OCI-LY3 (cell line): ENCODE results near the gene TRMU.

ENCODE experiments used
- H2AFZ ChIP-seq: fragments of 200-600, 300-600 bp; shearing (Covaris generic); 2 replicates; pipeline ENCODE4 v1.6.0; 2014; ENCODE audit warnings: antibody characterized with exemption, low read depth, low read length
- H3K27ac ChIP-seq: fragments of 200-600, 300-600 bp; sonication (generic); 2 replicates; pipeline ENCODE4 v1.5.1; 2014; ENCODE audit warnings: mild to moderate bottlenecking, low read length, moderate library complexity, mixed read lengths
- H3K27me3 ChIP-seq: fragments of 200-600, 300-600 bp; sonication (generic); 2 replicates; pipeline ENCODE4 v1.6.1; 2014; ENCODE audit warnings: low read depth, low read length, mixed read lengths
- H3K36me3 ChIP-seq: fragments of 200-600, 300-600 bp; sonication (generic); replicated peaks from 2 replicates; pipeline ENCODE3; 2014; ENCODE audit warnings: low read depth, low read length, mixed read lengths
- H3K4me1 ChIP-seq: fragments of 300-600, 200-600 bp; sonication (generic); 2 replicates; pipeline ENCODE4 v1.6.1; 2014; ENCODE audit warnings: low read length, mixed read lengths
- H3K4me2 ChIP-seq: fragments of 200-600, 300-600 bp; sonication (generic); 2 replicates; pipeline ENCODE4 v1.6.1; 2014; ENCODE audit warnings: low read length, mixed read lengths
- H3K4me3 ChIP-seq: fragments of 300-600, 200-600 bp; sonication (generic); 2 replicates; pipeline ENCODE4 v1.5.1; 2014; ENCODE audit warnings: antibody characterized with exemption, mild to moderate bottlenecking, low read length, moderate library complexity
- H3K79me2 ChIP-seq: fragments of 300-600, 200-600 bp; shearing (Covaris generic); 2 replicates; pipeline ENCODE4 v1.6.1; 2014; ENCODE audit warnings: mild to moderate bottlenecking, low read length, mixed read lengths
- H3K9ac ChIP-seq: fragments of 300-600, 200-600 bp; shearing (Covaris generic); 2 replicates; pipeline ENCODE4 v1.6.0; 2014; ENCODE audit warnings: mild to moderate bottlenecking, low read length, moderate library complexity
- H3K9me3 ChIP-seq: fragments of 200-600, 300-600 bp; shearing (Covaris generic); 2 replicates; pipeline ENCODE4 v1.6.1; 2014; ENCODE audit warnings: low read length, mixed read lengths; ENCODE audit not compliant: insufficient read depth
- H4K20me1 ChIP-seq: fragments of 200-600, 300-600 bp; sonication (generic); 2 replicates; pipeline ENCODE4 v1.6.1; 2016; ENCODE audit warnings: low read length, mixed read lengths; ENCODE audit not compliant: insufficient read depth
- EZH2phosphoT487 ChIP-seq: fragments of 200-600 bp; shearing (Covaris generic); IDR thresholded peaks from 2 replicates; pipeline ENCODE4 v1.6.1; 2018; ENCODE audit warnings: antibody characterized with exemption, mixed run types, low read depth
- TF ChIP-seq, protein P1 (sequence below): fragments of 200-600, 300-600 bp; sonication (generic); IDR thresholded peaks from 2 replicates; pipeline ENCODE4 v1.5.1; 2014; ENCODE audit warnings: antibody characterized with exemption, low read length, low read depth

TRMU gene

DNA sequence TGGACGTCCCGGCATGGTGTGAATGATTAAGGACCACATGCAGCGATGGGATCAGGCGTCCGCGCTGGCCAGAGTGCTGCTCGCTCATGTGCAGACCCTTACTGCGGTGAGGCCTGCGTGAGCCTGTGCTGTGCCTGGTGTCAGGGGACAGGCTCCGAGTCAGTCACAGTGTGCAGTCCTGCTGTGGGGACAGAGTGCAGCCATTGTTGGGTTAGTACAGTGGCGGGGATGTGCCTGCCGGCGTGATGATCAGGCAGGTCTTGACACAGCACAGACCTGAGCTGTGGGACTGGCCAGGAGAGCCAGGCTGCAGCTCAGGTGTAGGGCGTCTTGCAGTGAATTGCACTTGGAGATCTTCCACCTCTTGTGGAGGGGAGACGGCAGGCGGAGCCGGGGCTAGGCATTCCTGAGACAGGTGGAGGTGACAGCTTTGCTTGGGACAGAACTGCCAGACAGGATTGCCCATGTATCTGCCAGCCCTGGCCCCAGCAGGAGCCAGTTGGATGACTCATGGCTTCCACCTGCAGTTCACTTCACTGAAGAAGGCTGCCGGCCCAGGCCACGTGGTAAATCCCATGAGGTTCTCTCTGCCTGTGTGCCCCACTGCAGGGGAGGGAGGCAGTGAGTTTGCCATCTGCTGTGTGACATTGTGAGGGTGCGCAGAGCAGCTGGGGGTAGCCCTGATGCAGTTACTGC, 17.3 kb downstream of the TRMU start:
- Histone ChIP-seq H3K9ac (no peak overlapping the region), H3K9me3 (no peaks in the 10 kb centered on the region), H4K20me1 (peaks cover 4% of the 10 kb centered on the region), H3K4me1 (peaks cover 10% of the 10 kb centered on the region), H3K4me3 (no peak overlapping the region), H3K36me3 (peaks cover 68% of the 10 kb centered on the region), H2AFZ (no peak overlapping the region), H3K4me2 (no peak overlapping the region), H3K27me3 (no peaks in the 10 kb centered on the region), H3K27ac (no peak overlapping the region), H3K79me2 (peaks cover 5% of the 10 kb centered on the region; the same call in 1 of the 2 replicates)
- TF ChIP-seq, protein P1, sequence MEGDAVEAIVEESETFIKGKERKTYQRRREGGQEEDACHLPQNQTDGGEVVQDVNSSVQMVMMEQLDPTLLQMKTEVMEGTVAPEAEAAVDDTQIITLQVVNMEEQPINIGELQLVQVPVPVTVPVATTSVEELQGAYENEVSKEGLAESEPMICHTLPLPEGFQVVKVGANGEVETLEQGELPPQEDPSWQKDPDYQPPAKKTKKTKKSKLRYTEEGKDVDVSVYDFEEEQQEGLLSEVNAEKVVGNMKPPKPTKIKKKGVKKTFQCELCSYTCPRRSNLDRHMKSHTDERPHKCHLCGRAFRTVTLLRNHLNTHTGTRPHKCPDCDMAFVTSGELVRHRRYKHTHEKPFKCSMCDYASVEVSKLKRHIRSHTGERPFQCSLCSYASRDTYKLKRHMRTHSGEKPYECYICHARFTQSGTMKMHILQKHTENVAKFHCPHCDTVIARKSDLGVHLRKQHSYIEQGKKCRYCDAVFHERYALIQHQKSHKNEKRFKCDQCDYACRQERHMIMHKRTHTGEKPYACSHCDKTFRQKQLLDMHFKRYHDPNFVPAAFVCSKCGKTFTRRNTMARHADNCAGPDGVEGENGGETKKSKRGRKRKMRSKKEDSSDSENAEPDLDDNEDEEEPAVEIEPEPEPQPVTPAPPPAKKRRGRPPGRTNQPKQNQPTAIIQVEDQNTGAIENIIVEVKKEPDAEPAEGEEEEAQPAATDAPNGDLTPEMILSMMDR, result no peak
- no peak for TF ChIP-seq EZH2phosphoT487

DNA sequence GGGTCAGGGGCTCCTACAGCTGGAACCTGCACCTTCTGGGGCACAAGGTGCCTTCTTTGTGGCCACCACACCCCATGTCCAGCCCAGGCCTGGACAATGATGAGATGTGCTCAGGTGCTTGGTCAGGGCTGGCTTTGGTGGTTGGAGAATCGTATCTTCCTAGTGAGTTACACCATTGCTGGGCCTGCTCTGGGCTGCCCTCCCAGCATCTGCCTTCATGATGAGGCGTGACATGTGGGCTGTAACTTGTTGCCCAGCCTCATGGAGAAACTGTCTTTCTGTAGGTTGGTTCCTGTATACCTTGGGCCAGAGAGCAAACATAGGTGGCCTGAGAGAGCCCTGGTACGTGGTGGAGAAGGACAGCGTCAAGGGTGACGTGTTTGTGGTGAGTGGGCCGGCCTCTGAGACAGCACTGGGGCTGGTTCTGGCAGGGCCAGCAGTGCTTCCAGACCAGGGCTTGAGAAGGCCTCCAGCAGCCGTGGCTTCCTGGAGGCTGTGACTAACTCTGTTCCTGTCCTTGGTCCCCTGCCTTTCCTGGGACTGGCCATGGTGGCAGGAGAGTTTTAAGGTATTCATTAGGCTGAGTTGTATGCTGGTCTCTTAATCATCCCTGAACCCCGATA, 18.1 kb downstream of the TRMU start:
- Histone ChIP-seq H3K4me3 (no peak overlapping the region), H3K79me2 (peaks cover 5% of the 10 kb centered on the region; the same call in 1 of the 2 replicates), H2AFZ (no peak overlapping the region), H3K36me3 (peaks cover 61% of the 10 kb centered on the region), H4K20me1 (peaks cover 4% of the 10 kb centered on the region), H3K4me2 (no peak overlapping the region), H3K9ac (no peak overlapping the region), H3K9me3 (no peaks in the 10 kb centered on the region), H3K27ac (no peak overlapping the region), H3K4me1 (peaks cover 10% of the 10 kb centered on the region), H3K27me3 (no peaks in the 10 kb centered on the region)
- TF ChIP-seq, protein P1, result no peak
- TF ChIP-seq EZH2phosphoT487, result no peak

DNA sequence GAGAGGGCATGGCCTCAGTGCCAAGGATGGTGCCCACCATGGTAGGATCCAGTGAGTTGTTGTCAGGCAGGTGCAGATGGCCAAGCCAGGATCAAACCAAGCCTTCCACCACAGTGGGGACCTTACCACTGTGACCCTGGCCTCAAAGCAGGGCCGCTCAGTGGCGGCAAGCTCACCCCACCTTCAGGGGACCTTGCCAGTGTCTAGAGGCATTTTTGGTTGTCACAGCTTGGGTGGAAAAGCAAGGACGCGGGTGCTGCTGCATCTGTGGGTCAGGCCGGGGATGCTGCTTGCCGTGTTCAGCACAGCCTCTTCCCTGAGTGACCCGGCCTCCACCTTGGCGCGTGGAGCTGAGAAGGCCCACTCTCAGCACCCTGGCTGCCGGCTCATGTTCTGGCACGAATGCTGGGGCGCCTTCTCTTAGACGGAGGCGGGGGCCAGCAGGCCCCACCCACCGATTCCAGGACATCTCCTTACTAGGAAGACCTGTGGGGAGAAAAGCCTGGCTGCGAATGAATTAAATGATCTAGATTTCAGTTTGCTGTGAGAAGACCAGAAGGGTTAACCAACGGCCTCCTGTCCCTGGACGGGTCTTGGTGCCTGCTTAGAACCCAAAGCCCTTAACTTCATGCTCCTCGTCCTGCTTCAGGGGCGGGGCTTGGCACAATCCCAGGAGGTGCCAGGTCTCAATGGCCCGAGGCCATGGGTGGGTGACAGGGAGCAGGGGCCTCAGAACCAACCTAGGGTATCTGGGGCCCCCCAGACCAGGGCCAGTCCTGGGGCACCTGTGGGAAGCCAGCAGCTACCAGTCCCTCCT, 18.9 kb downstream of the TRMU start:
- Histone ChIP-seq H3K4me3 (no peak overlapping the region), H3K9me3 (no peaks in the 10 kb centered on the region), H3K27me3 (no peaks in the 10 kb centered on the region), H3K27ac (no peak overlapping the region), H4K20me1 (peaks cover 4% of the 10 kb centered on the region), H2AFZ (no peak overlapping the region), H3K9ac (no peak overlapping the region), H3K4me2 (no peak overlapping the region), H3K4me1 (peaks cover 4% of the 10 kb centered on the region), H3K79me2 (peaks cover 5% of the 10 kb centered on the region; the same call in 1 of the 2 replicates), H3K36me3 (peaks cover 60% of the 10 kb centered on the region)
- TF ChIP-seq, protein P1, result no peak
- no peak for TF ChIP-seq EZH2phosphoT487

DNA sequence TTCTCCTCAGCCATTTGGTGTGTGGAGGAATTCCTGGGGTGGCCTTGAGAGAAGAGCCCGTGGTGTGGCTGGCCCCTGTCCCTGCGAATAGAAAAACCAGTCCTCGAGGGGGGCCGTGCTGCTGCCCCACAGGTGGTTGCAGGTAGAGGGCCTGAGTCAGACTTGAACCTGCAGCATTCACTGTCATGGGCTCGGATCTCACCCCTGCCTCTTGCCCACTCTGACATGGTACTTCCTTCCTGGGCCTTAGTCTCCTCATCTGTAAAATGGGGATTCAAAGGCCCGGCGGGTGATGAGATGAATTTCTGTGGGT, 19.4 kb downstream of the TRMU start:
- H3K4me1 ChIP-seq, result no peaks in the 10 kb centered on the region
- H3K79me2 ChIP-seq, result peaks cover 2% of the 10 kb centered on the region; the same call in 1 of the 2 replicates
- no peak for TF ChIP-seq EZH2phosphoT487
- TF ChIP-seq, protein P1, result no peak
- no peak overlapping the region for H3K9ac ChIP-seq
- no peaks in the 10 kb centered on the region for H3K9me3 ChIP-seq
- no peak overlapping the region for H3K4me2 ChIP-seq
- no peaks in the 10 kb centered on the region for H3K27me3 ChIP-seq
- H4K20me1 ChIP-seq, result peaks cover 4% of the 10 kb centered on the region
- no peak overlapping the region for H2AFZ ChIP-seq
- peaks cover 58% of the 10 kb centered on the region for H3K36me3 ChIP-seq
- no peak overlapping the region for H3K4me3 ChIP-seq
- no peak overlapping the region for H3K27ac ChIP-seq
